Raji (cell line): ENCODE measurements around the gene KANK2.

ENCODE experiments used
- POLR2A ChIP-seq: IDR thresholded peaks from 2 replicates; pipeline ENCODE4 v1.6.1; 2011; ENCODE audit warnings: low read depth, low read length, control low read depth; ENCODE audit not compliant: insufficient read depth

KANK2 gene

GRCh38 chr19:11197291-11198174 is at the start of gene KANK2:
KANK2 (minus strand) TSS chr19:11197545; CDS start chr19:11194511, 3,034 bp downstream.
- peak; percentile 71 for TF ChIP-seq POLR2A

GRCh38 chr19:11246941-11247340 is 49.6 kb upstream of the KANK2 start:
- TF ChIP-seq POLR2A, result no peak

DNA sequence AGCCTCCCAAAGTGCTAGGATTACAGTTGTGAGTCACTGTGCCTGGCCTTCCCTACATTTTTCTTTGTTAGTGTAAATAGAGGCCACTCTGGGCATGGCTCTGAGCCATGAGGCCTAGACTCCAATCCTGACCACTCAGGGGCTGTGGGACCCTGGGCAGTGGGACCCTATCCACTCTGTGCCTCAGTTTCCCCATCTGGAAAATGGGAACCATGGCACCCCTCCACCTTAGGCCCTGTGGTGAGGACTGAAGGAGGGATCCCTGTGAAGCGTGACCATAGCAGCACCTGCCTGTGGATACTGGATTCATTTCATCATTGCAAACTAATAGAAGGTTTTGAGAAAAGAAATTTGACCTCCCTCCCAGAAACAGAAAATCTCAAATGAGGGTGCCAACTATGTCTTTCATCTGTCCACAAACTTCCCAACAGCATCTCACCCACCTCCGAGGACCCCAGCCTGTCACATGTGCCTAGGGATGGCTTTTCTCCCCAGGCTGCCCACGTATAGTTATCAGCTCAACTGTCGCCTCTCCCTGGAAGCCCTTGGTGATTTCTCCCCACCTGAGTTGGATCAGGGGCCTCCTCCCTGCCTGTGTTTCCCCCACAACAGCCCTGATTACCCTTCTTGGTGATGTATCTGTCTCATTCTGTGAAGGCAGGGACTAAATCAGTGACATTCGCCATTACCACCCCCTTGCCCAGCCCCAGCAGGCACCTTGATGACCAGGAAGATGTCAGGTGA is 47.7 kb upstream of the KANK2 start:
- no peak for TF ChIP-seq POLR2A

GRCh38 chr19:11243798-11244169 is 46.4 kb upstream of the KANK2 start:
- TF ChIP-seq POLR2A, result no peak

DNA sequence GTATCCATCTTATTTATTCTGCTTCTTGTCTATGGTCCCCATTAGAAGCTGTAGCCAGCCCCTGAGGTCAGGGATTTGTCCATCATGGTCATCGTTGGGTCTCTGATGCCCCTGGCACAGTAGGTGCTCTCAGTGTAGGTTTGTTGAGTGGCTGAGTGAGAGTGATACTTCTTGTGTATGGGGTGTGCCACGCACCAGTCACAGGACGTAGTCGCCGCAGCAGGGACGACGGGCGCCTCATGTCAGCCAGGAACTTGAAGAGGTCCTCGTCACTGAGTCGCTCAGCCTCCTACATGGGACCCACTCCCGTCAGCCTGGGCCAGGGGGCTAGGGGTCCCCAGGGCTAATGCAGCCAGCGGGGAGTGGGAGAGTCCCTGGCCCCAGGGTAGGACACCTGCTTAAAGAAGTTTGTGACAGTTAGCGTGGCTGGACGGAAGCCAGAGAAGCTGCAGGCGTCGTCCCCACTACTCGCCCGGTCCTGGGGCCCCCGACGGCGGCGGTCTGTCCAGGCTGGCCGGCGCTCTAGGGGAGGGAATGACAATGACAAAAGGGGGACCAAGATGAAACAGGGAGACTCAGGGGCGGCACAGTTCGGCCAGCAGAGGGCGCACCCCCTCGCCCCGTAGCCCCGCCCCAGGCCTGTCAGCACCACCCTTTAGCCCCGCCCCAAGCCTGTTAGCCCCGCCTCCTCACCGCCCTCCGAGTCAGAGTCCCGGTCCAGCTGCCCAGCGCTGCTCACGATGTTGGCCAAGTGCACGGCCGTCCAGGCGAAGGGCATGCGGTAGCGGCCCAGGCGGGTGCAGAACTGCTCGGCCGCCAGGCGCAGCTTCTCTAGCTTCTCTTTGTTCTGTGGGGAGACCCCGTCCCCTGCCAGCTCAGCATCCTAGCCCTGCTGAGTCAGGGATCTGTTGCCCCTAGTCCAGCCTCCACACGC is 45.8 kb upstream of the KANK2 start:
- no peak for TF ChIP-seq POLR2A

GRCh38 chr19:11242025-11242424 is 44.7 kb upstream of the KANK2 start:
- no peak for TF ChIP-seq POLR2A

DNA sequence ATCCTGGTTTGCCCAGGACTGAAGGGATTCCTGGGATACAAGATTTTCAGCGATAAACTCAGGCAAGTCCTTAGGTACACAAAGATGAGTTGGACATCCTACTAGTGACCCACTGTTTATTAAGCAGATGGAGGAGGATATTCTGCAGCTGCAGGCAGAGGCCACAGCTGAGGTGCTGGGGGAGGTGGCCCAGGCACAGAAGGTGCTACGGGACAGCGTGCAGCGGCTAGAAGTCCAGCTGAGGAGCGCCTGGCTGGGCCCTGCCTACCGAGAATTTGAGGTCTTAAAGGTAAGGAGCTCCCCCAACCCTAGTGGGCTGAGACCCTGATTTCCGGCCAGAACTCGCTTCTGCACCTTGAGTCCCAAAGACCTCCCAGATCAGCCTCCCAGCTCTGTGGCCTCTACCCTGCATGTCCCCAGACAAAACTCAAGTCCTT is 42.7 kb upstream of the KANK2 start:
- TF ChIP-seq POLR2A, result no peak

GRCh38 chr19:11239377-11240000 is 42.1 kb upstream of the KANK2 start, which contains the start of gene ANGPTL8:
ANGPTL8 (plus strand) TSS chr19:11239619; CDS start chr19:11239638, 19 bp downstream.
- no peak for TF ChIP-seq POLR2A

DNA sequence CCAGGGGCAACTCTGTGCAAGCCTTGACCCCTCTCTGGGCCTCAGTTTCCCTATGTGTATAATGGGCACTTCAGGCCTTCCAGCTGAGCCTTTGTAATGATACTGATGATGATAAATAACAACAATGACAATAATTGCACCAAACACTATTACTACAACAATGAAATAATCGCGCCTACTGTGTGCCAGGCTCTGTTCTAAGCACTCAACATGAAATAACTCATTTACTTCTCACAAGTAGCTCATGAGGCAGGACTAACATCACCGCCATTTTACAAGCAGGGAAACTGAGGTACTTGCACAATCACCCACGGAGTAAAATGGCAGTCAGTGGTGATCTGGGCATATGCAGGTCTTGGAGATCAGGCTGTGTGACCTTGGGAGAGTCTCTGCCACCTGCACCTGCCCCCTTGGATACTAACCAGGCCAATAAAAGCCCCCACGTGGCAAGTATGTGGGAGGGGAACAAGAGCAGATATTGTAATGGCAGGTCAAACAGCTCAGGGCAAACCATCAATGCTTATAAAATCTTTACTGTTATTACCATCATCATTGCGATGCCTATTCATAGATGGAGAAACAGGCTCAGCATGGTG is 41.5 kb upstream of the KANK2 start:
- no peak for TF ChIP-seq POLR2A

DNA sequence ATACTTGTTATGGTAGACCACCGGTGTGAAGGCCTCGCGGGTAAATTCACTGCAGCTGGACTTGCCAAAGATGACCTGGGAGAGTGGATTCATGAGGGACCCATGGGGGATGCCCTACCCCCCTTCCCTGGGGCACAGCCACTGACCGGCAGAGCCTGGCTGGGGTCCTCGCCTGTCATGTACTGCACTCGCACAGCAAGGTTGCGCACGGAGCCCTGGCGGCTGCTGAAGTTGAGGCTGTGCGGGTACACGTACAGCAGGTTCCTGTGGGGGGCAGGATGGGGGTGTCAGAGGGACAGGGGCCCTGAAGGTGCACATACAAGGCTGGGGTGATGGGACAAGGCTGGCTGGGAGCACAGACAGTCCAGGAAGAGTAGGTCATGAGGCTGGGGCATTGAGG is 40.7 kb upstream of the KANK2 start:
- no peak for TF ChIP-seq POLR2A

- TF ChIP-seq POLR2A, result no peak
These were observed 40.0 kb upstream of the KANK2 start for GRCh38 chr19:11237321-11237720.

GRCh38 chr19:11236324-11237301 is 39.3 kb upstream of the KANK2 start:
- no peak for TF ChIP-seq POLR2A

DNA sequence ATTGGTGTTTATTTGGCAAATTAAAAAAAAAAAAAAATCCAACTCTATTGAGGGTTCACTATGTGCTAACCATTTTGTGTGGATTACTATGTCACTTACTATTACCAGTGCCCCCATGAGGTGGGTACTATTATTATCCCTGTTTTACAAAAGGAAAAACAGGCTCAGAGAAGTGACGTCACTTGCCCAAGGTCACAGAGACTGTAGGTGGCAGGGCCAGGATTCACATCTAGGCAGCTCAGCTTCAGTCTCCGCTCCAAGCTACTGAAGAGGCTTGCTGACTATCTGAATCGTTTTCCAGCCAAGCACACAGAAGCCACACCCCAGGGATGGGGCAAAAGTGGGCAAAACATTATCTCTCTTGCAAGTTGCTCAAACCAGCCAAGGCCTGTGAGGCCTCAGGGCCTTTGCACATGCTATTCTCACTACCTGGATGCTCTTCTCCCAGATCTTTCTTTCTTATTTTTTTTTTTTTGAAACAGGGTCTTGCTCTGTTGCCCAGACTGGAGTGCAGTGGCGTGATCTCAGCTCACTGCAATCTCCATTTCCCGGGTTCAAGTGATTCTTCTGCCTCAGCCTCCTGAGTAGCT is 37.2 kb upstream of the KANK2 start:
- TF ChIP-seq POLR2A, result no peak

- TF ChIP-seq POLR2A, result no peak
These were observed 35.7 kb upstream of the KANK2 start for GRCh38 chr19:11233073-11233472.
